ENCODE measurements around the gene ISM1.
A peak's percentile ranks its signal among the peaks of the same experiment; 100 is the strongest.

The ISM1 gene

GRCh38 chr20:13220904-13221297 is at the start of gene ISM1:
Gene ISM1, plus strand, starts transcription at chr20:13221274. Its CDS starts 503 bp downstream, at chr20:13221777.
- peak; percentile 18 for DNase-seq (ENCODE audit: low spot score)

- DNase-seq (ENCODE audit: low spot score), result no peak
Measured at GRCh38 chr20:13173201-13173600, 47.9 kb upstream of the ISM1 start.

GRCh38 chr20:13174402-13174801 is 46.7 kb upstream of the ISM1 start:
- no peak for DNase-seq (ENCODE audit: low spot score)

- DNase-seq (ENCODE audit: low spot score), result no peak
Measured at GRCh38 chr20:13180986-13181889, 39.8 kb upstream of the ISM1 start.

DNA sequence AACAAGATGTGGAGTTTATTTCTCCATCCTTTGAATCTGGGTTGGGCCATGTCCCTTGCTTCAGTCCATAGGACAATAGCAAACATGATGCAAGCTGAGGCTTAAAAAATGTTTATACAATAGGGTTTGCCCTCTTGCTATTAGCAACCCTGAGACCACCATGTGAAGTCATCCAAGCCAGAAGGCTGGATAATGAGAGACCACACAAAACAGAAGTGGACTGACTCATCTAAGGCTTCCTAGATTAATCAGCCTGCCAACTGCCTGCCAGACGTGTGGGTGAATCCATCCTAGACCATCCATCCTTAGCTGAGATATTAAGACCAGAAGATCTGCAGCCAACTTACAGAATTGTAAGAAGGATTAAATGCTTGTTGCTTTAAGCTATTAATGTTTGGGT is 38.1 kb upstream of the ISM1 start:
- DNase-seq (ENCODE audit: low spot score), result no peak

DNA sequence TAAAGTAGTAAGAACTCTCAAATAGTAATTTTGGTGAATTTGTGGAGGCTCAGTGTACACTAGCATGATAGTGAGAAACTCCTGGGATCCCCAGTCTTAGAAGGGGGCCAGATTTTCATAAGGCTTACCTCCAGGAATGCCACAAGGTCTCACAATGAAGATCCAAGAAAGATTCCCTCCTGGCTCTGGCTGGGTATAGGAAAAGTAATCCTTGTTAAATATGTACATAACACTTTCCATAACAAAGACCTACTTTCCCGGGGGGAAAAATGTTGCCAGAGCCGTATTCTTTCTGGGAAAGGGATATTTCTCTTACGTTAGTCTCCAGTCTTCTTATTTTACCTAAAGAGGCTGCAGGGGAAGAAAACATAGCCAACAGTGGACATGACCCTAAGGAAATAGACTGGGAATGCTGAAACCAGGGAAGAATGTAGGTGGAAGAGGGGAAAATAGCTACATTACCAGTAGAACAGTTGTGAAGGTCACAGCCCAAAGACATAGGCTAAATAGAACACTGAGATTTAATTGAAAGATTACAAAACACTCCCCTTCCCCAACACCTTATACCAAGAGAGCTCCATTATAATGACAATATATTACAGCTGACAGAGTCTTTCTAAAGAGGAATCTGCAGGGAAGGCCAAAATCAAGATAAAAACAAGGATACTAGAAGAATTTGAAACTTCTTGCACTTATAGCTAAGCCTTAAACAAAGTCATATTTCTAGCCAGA is 34.9 kb upstream of the ISM1 start:
- no peak for DNase-seq (ENCODE audit: low spot score)

- DNase-seq (ENCODE audit: low spot score), result no peak
Measured at GRCh38 chr20:13187899-13188298, 33.2 kb upstream of the ISM1 start.

DNA sequence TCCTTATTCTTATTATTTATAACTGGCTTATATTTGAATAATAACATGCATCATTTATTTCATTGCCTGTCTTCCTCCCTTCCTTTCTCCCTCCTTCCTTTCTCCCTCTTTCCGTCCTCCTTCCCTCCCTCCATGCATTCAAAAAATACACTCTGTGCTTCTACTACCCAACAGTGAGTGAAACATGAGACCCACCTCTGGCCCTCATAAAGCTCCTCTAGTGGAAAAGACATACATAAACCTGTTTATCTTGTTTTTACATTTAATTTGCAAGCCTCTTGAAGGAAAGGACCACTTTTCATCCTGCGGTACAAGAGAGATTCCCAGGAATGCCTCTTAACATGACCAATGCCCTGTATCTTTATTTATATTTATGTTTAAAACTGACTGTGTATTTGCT is 21.8 kb upstream of the ISM1 start:
- no peak for DNase-seq (ENCODE audit: low spot score)

DNA sequence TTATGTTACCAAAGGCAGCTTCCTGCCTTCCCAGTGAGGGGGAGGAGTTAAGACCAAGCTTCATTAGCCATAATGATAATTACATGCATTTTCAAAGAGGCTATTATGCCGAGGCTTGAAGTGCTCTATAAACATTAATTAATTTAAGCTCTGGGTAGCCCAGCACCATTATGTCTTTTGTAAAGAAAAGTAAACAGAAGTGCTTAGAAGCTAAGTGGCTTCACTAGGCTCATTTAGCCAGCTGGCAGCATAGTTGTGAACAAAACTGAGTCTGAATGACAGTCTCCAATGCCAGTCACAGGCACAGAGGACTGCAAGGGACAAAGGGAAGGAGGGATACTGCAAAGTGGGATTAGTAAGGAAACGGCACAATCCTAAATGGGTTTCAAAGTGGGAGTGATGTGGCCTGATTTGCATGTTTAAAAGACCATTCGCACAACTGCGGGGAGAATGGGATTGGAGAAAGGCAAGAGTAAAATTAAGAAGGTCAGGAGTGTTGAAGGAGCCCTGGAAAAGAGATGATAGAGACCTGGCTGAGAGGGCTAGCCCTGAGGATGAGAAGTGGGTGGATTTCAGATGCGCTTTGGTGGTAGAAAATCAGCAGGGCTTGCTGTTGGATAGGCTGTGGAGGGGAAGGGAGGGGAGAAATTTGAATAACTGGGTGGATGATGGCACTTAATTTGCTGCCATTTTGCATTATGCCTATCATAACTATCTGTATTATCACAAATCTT is 20.1 kb upstream of the ISM1 start:
- no peak for DNase-seq (ENCODE audit: low spot score)

DNA sequence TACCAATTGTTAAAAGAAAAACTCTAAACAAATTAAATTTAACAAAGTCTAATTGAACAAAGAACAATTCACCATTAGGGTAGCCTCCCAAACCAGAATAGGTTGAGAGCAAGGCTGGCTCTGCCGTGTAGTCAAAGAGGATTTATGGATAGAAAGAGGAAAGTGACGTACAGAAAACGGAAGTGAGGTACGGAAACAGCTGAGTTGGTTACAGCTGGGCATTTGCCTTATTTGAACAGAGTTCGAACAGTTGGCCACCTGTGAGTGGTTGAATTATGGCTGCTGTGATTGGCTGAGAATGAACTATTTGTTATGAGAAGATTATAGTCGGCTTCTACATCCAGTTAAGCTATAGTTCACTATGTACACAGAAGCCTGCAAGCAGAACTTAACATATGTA is 18.5 kb upstream of the ISM1 start:
- no peak for DNase-seq (ENCODE audit: low spot score)

DNA sequence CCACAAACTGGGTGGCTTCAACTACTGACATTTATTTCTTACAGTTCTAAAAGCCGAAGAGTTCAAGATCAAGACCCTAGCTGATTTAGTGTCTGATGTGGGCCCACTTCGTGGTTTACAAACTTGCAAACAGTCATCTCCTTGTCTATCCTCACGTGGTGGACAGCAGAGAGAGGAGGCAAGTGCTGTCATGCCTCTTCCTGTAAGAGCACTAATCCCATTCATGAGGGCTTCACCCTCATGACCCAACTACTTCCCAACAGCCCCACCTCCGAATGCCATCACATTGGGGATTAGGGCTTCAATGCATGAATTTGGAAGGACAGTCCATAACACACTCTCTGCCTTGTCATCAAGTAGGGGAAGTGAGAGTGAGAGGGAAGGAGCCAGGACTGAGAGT is 15.6 kb upstream of the ISM1 start:
- no peak for DNase-seq (ENCODE audit: low spot score)

GRCh38 chr20:13205848-13206434 is 15.1 kb upstream of the ISM1 start:
- DNase-seq (ENCODE audit: low spot score), result no peak

- DNase-seq (ENCODE audit: low spot score), result no peak
Measured at GRCh38 chr20:13207016-13207415, 14.1 kb upstream of the ISM1 start.

- no peak for DNase-seq (ENCODE audit: low spot score)
Measured at GRCh38 chr20:13211956-13212618, 9.0 kb upstream of the ISM1 start.

- DNase-seq (ENCODE audit: low spot score), result no peak
Measured at GRCh38 chr20:13212750-13213149, 8.3 kb upstream of the ISM1 start.

DNA sequence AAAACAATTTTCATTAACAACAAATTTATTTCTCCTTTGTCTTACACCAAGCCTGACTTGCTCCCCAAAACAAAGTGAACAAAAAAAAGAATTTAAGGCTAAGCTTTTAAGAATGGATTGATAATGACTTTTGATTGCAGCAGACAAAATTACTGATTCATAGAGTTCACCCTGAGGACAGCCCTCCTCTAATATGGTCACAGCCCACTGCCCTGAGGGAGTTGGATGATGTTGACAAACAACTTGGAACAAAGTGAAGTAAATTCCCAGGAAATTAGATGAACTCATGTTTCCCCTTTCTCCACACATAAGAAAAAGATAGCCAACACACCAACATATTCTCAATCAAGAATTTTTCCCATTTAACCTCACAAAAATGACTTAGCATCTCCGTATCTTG is 7.7 kb upstream of the ISM1 start:
- DNase-seq (ENCODE audit: low spot score), result no peak

DNA sequence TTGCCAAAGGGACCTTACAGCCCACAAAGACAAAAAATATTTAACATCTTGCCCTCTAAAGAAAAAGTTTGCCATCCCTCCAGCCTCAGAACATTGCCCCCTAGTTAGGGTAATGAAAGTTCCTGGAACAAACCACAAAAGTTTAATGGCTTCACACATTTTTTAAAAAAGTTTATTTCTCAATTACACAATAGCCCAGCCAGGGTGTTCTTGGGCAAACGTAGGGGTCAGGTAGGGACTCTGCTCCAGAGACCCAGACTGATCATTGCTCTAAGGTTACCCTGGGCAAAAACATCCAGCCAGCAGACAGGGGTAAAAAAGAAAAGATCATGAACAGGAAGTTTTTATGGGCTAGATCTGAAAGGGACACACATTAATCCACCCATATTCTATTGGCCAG is 4.5 kb upstream of the ISM1 start:
- no peak for DNase-seq (ENCODE audit: low spot score)

DNA sequence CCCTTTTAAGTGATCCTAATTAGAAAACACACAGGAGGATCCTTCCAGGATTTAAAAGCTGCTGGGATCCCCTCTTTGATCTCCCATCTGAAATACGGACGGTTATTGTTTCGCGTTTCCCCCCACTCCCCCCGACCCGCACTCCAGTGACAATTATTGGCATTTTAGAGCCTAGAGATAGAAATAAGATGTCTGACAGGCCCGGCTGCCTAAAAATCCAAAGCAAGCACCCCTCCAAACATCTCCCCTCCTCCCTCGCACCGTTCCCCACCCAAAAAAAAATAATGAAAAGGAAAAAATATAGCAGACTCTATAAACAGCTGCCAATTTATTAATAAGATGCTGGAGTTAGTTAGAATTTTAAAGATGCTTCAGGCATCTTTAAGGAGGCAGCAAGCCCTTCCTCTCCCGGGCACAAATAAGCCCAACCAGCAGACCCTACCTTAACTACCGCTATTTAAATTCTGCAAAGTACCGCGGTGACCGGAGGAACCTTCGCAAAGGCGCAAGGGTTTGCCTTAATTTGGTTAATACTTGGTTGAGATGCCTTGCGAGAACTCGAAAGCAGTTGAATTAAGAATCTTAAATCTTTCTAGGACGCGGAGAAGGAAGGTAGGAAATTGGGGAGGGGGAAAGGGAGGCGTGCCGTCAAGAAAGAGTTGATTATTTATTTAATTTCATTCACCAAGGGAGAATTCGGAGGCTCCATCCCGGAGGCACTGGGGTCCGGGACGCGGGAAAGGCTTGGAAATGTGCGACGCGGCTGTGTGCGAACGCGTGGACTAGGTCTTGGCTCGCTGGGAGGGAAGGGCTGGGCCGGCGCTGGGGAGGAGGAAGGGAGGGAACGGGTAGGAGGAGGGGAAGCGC is 1.5 kb upstream of the ISM1 start:
- DNase-seq (ENCODE audit: low spot score), result no peak

DNA sequence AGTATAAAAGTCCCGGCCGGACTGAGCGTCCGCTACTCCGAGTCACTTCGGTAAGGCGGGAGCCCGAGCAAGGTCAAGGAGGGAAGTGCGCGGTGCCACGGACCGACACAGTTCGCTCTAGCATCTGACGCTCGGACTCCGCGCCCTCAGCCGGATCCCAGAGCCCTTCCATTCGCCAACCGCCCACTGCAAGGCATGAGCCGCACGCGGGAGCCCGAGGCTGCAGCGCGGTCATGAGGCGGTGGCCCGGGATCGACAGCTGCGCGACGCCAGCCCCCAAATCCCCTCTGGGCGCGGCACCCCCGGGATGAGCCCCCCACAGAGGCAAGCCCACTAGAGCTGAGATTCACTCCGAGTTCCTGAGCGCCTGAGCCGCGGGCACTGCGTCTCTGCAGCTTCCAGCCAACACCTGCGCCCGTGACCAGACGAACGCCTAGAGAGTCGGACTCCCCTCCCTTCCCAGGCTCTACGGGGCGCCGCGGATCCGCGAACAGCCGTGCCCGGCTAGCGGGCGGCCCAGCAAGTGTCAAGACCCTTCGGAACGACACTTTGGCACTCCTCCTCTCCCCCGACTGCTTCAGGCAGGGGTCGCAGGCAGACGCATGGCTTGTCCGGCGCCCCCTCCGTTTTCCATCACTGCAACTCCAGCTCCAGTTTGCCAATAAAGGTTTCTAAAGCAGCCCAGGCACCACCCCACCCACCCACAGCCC is 725 bp upstream of the ISM1 start:
- peak; percentile 15 for DNase-seq (ENCODE audit: low spot score)

DNA sequence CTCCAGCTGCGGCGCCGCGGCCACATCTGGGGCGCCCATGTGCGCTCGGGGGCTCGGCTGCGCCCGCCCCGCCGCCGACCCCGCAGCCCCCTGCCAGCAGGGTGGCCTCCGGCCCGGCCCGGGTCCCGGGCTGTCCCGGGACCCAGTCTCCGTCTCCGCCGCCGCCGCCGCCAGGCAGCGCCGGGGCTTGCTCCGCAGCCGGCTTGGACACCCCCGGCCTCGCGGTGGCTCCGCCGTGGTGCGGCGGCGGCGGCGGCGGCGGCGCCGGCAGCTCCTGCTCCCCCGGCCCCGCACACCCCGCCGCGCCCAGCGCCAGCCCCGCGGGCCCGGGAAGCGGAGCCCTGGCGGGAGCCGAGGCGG is 219 bp downstream of the ISM1 start:
- DNase-seq (ENCODE audit: low spot score), result no peak

All from LoVo (cell line).